GM23248 (cell line): ENCODE results near the gene DARS1.

ENCODE experiments used
- EZH2 ChIP-seq: fragments of 200-600 bp; sonication (generic); IDR thresholded peaks from 2 replicates; pipeline ENCODE4 v1.6.1; 2018; ENCODE audit warnings: antibody characterized with exemption, mild to moderate bottlenecking; ENCODE audit not compliant: insufficient read depth, poor library complexity, severe bottlenecking
- EZH2phosphoT487 ChIP-seq: fragments of 200-600 bp; sonication (generic); IDR thresholded peaks from 2 replicates; pipeline ENCODE4 v1.6.1; 2018; ENCODE audit warnings: antibody characterized with exemption, moderate library complexity, mild to moderate bottlenecking, low read depth; ENCODE audit not compliant: insufficient read depth

- no peak for TF ChIP-seq EZH2
- TF ChIP-seq EZH2phosphoT487: no peak
Measured at GRCh38 chr2:135903650-135904049, 81.8 kb downstream of the DARS1 start.
